Measurements from ENCODE around the gene RNASEH2C.
"Not testable (repeated sequence)": the region's sequence is repeated elsewhere in the genome, so short reads cannot be mapped to it uniquely, and the experiment has no call there.

RNASEH2C gene

GRCh38 chr11:65744699-65745042 is 24.1 kb upstream of the RNASEH2C start:
- no peak overlapping the region for H3K4me3 ChIP-seq (ENCODE audit: control insufficient read depth, low read depth, low read length)
- no peak for TF ChIP-seq CTCF (IDR thresholded peaks at IDR 0.05; ENCODE audit: control insufficient read depth, insufficient read depth, low read depth, low read length, missing control alignments)
- no peak for DNase-seq (ENCODE audit: low read depth)

- no peak for DNase-seq (ENCODE audit: low read depth)
- peak; percentile 62 for TF ChIP-seq CTCF (IDR thresholded peaks at IDR 0.05; ENCODE audit: control insufficient read depth, insufficient read depth, low read depth, low read length, missing control alignments)
- H3K4me3 ChIP-seq (ENCODE audit: control insufficient read depth, low read depth, low read length): no peak overlapping the region
Observed at GRCh38 chr11:65744026-65744698, 23.6 kb upstream of the RNASEH2C start.

DNA sequence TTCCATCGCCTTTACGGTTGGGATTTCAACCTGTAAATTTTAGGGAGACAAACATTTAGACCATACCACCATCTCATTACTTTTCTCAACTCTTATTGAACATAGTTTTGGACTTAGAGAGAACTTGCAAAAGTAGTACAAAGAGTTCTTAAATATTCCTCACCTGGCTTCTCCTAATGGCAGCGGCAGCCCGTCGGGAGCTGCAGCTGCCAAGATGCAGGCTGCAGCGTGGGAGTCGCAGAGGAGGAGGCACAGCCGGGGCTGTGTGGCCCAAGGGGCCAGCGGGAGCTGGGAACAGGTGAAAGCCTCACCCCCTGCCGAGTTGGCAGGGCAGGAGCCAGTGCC is 23.1 kb upstream of the RNASEH2C start:
- DNase-seq (ENCODE audit: low read depth): no peak
- TF ChIP-seq CTCF (IDR thresholded peaks at IDR 0.05; ENCODE audit: control insufficient read depth, insufficient read depth, low read depth, low read length, missing control alignments): no peak
- no peak overlapping the region for H3K4me3 ChIP-seq (ENCODE audit: control insufficient read depth, low read depth, low read length)

DNA sequence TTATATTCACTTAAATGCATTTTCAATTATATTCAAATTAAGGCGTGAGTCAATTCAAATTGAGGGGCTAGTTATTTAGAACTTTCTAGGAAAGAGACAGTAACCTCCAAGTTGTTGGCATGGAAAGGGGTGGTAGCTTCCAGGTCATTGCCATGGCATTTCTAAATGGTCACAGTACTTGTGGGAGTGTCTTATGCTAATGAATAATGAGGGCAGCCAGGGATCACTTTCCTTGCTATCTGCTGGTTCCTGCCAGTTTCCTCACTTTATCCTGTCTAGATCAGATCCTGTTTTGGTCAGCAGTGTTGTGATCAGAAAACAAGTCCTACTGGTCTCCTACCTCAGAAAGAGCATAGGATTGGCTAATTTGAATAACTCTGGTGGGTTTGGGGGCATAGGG is 21.8 kb upstream of the RNASEH2C start:
- no peak overlapping the region for H3K4me3 ChIP-seq (ENCODE audit: control insufficient read depth, low read depth, low read length)
- DNase-seq (ENCODE audit: low read depth): no peak
- TF ChIP-seq CTCF (IDR thresholded peaks at IDR 0.05; ENCODE audit: control insufficient read depth, insufficient read depth, low read depth, low read length, missing control alignments): no peak

DNA sequence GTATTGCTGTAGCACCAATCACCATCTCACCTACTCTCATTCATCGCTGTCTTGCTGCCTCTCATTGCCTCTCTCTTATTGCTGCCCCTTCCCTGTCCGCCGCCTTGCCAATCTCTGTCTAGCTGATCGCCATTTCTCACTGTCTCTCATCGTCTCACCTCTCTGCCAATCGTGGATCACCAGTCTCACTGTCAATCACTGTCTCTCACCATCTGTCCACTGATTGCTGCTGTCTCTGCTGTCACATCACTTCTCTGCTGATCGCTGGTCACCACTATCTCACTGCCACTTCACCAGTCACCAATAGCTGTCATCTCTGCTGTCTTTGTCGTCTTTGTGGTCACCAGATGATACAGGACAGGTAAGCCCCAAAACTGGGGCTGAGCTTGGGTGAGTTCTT is 20.6 kb upstream of the RNASEH2C start:
- no peak overlapping the region for H3K4me3 ChIP-seq (ENCODE audit: control insufficient read depth, low read depth, low read length)
- no peak for DNase-seq (ENCODE audit: low read depth)
- TF ChIP-seq CTCF (IDR thresholded peaks at IDR 0.05; ENCODE audit: control insufficient read depth, insufficient read depth, low read depth, low read length, missing control alignments): no peak

DNA sequence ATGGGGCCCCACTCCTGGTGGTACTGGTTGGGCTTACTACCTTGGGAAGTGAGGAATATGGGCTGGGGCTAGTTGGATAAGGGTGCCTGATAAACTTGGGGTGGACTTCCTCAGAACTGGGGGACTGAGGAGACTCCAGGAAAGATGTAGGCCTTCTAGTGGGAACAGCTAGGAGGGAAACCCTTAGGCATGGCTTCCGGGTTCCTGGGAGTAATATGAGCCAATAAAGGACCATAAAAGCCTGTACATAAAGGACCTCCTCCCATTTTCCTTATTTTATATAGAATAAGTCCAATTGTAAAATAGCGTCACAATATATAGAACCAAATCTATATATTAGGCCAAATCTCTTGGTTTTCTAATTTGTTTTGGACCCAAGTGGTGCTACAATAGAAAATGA is 18.4 kb upstream of the RNASEH2C start:
- H3K4me3 ChIP-seq (ENCODE audit: control insufficient read depth, low read depth, low read length): no peak overlapping the region
- no peak for DNase-seq (ENCODE audit: low read depth)
- TF ChIP-seq CTCF (IDR thresholded peaks at IDR 0.05; ENCODE audit: control insufficient read depth, insufficient read depth, low read depth, low read length, missing control alignments): no peak

DNA sequence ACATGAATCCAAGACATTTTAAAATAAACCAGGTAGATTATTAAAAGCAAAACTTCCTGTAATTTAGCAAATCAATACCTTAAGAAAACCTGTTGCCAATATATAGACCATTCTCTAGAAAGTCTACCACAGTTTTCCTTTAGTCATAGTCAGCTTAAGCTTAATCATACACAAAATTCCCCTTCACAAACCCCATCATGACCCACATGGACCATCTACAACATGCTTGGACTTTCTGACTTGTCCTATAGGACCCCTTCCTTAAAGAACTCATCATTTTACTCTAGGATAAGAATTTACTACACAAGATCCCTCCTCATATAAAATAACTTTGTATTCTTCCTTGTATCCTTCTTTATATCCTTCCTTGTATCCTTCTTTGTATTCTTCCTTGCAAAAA is 16.2 kb upstream of the RNASEH2C start:
- TF ChIP-seq CTCF (IDR thresholded peaks at IDR 0.05; ENCODE audit: control insufficient read depth, insufficient read depth, low read depth, low read length, missing control alignments): no peak

DNA sequence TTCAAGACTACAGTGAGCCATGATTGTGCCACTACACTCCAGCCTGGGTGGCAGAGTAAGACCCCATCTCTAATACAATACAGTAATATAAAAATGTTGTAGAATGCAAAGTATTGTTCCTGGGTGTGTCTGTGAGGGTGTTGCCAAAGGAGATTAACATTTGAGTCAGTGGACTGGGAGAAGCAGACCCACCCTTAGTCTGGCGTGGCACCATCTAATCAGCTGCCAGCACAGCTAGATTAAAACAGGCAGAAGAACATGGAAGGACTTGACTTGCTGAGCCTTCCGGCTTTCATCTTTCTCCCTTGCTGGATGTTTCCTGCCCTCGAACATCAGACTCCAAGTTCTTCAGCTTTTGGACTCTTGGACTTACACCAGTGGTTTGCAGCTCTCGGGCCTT is 14.5 kb upstream of the RNASEH2C start:
- DNase-seq (ENCODE audit: low read depth): not testable (repeated sequence)

More for the DNA sequence above, 16.2 kb upstream of the RNASEH2C start:
- DNase-seq (ENCODE audit: low read depth): no peak
- H3K4me3 ChIP-seq (ENCODE audit: control insufficient read depth, low read depth, low read length): no peak overlapping the region

More for the DNA sequence above, 14.5 kb upstream of the RNASEH2C start:
- not testable (repeated sequence) for H3K4me3 ChIP-seq (ENCODE audit: control insufficient read depth, low read depth, low read length)

Measured in AG09309 (cell line).